HepG2 (cell line): ENCODE data around the gene CD48. TPM values are rescaled to one million over a fixed set of nuclear protein-coding genes. Genes with fewer than 3 reads are reported as not detected.

Experiments used
- ATAC-seq: fragments of 200-7000 bp; cut with Tn5 transposase; 3 replicates; pipeline ENCODE4 v1.9.1; 2020; ENCODE audit warnings: mild to moderate bottlenecking, moderate library complexity
- BruUV-seq: library from RNA; stranded (reverse); fragments of 400-500 nt; replicated peaks from 2 replicates; lab custom pipeline; 2021; lab: Mats Ljungman, UMichigan
- CTCF ChIA-PET: fragments of 300-600 bp; formaldehyde crosslinking; extraction: SDS; loops from one replicate; lab custom pipeline; 2021; ENCODE audit warnings: low total read pairs, inconsistent platforms, low intra/inter-chr PET ratio; lab: Yijun Ruan, JAX
- POLR2A ChIA-PET: fragments of 350-600 bp; sonication (Branson Sonifier 250); formaldehyde crosslinking; loops from one replicate; lab custom pipeline; 2020; ENCODE audit warnings: antibody characterized with exemption, inconsistent platforms; lab: Yijun Ruan, JAX
- DNase-seq: peaks from one replicate; pipeline ENCODE4 v3.0.0-alpha.2; 2015; ENCODE audit warnings: low spot score
- FAIRE-seq: peaks from 3 replicates; lab custom pipeline; 2011; peaks lifted over from hg19 to GRCh38; lab: Jason Lieb, UNC
- H2AFZ ChIP-seq: one replicate; pipeline ENCODE4 v1.6.1; 2011; ENCODE audit warnings: low read length, inconsistent platforms
- H3K27ac ChIP-seq: fragments of 300-600 bp; 3 replicates; pipeline ENCODE4 v1.8.0; 2011; ENCODE audit warnings: mixed run types, mild to moderate bottlenecking, mixed read lengths, low read length, inconsistent platforms; ENCODE audit not compliant: insufficient read depth; ENCODE audit errors: extremely low read length
- H3K27me3 ChIP-seq, 2 experiments: fragments of 200-600 bp in 1 of 2; 2 replicates in 1 of 2; 3 replicates in 1 of 2; pipeline versions ENCODE4 v1.6.0 to v1.8.0; 2011; ENCODE audit warnings: low read length in 2 of 2, mild to moderate bottlenecking in 2 of 2, moderate library complexity in 2 of 2, inconsistent platforms in 1 of 2; ENCODE audit not compliant: insufficient read depth in 2 of 2, control insufficient read depth in 1 of 2
- H3K36me3 ChIP-seq, 2 experiments: fragments of 200-600 bp in 1 of 2; replicated peaks in 1 of 2; 2 replicates in 1 of 2; 3 replicates in 1 of 2; pipeline versions ENCODE4 v1.5.1 to v1.8.0; 2011; ENCODE audit warnings: low read length in 2 of 2, inconsistent platforms in 1 of 2; ENCODE audit not compliant: insufficient read depth in 2 of 2, control insufficient read depth in 1 of 2
- H3K4me1 ChIP-seq: 2 replicates; pipeline ENCODE4 v1.5.1; 2012; ENCODE audit warnings: low read length, inconsistent platforms; ENCODE audit not compliant: insufficient read depth
- H3K4me2 ChIP-seq: 2 replicates; pipeline ENCODE4 v1.6.0; 2011; ENCODE audit warnings: low read depth, low read length, inconsistent platforms
- H3K4me3 ChIP-seq, 3 experiments: fragments of 200-600 bp in 1 of 3; sonication (generic), shearing (Covaris generic) in 1 of 3; replicated peaks in 1 of 3; 2 replicates each; pipeline ENCODE4 v1.5.1; 2011 to 2016; ENCODE audit warnings: low read length in 3 of 3, inconsistent platforms in 2 of 3, low read depth in 2 of 3, mild to moderate bottlenecking in 2 of 3, control low read depth in 1 of 3, mixed read lengths in 1 of 3; ENCODE audit not compliant: insufficient read depth in 1 of 3
- H3K79me2 ChIP-seq: one replicate; pipeline ENCODE4 v1.6.1; 2011; ENCODE audit warnings: low read length, inconsistent platforms; ENCODE audit not compliant: insufficient read depth
- H3K9ac ChIP-seq: 2 replicates; pipeline ENCODE4 v1.6.0; 2011; ENCODE audit warnings: mild to moderate bottlenecking, low read depth, low read length, inconsistent platforms; ENCODE audit not compliant: insufficient read depth
- H3K9me3 ChIP-seq: 2 replicates; pipeline ENCODE4 v1.5.1; 2012; ENCODE audit warnings: mild to moderate bottlenecking, low read length
- H4K20me1 ChIP-seq: 2 replicates; pipeline ENCODE4 v1.6.0; 2011; ENCODE audit warnings: inconsistent platforms, mild to moderate bottlenecking, low read length, moderate library complexity; ENCODE audit not compliant: insufficient read depth
- CBFB ChIP-seq: sonication (generic); formaldehyde crosslinking; IDR thresholded peaks from 2 replicates; pipeline ENCODE4 v1.4.0; 2020; ENCODE audit warnings: missing genetic modification reagents
- FOXM1 ChIP-seq: sonication (generic); formaldehyde crosslinking; IDR thresholded peaks from 2 replicates; pipeline ENCODE4 v1.5.0; 2020; ENCODE audit warnings: missing genetic modification reagents
- HNRNPUL1 ChIP-seq: fragments of 200-400 bp; formaldehyde crosslinking; IDR thresholded peaks from 2 replicates; pipeline ENCODE4 v1.6.1; 2017; ENCODE audit warnings: low read depth, mild to moderate bottlenecking, low read length, moderate library complexity
- KLF12 ChIP-seq: sonication (generic); formaldehyde crosslinking; IDR thresholded peaks from 2 replicates; pipeline ENCODE4 v1.4.0; 2020; ENCODE audit warnings: missing genetic modification reagents, borderline replicate concordance
- MBD4 ChIP-seq: IDR thresholded peaks from 2 replicates; pipeline ENCODE4 v1.6.1; 2012; ENCODE audit warnings: low read length, inconsistent platforms, borderline replicate concordance
- PRMT3 ChIP-seq: sonication (generic); formaldehyde crosslinking; IDR thresholded peaks from 2 replicates; pipeline ENCODE4 v1.8.1; 2022; ENCODE audit warnings: low read depth, mild to moderate bottlenecking, moderate library complexity, missing genetic modification reagents, borderline replicate concordance
- RFXAP ChIP-seq: sonication (generic); formaldehyde crosslinking; IDR thresholded peaks from 2 replicates; pipeline ENCODE4 v1.4.0; 2020; ENCODE audit warnings: missing genetic modification reagents, borderline replicate concordance
- ZMYM4 ChIP-seq: sonication (generic); formaldehyde crosslinking; IDR thresholded peaks from 2 replicates; pipeline ENCODE4 v1.8.1; 2023; ENCODE audit warnings: mild to moderate bottlenecking, missing genetic modification reagents
- ZNF12 ChIP-seq: sonication (generic); formaldehyde crosslinking; IDR thresholded peaks from 2 replicates; pipeline ENCODE4 v1.5.0; 2020; ENCODE audit warnings: missing genetic modification reagents
- ZNF138 ChIP-seq: sonication (generic); formaldehyde crosslinking; IDR thresholded peaks from 2 replicates; pipeline ENCODE4 v1.5.0; 2020; ENCODE audit warnings: mild to moderate bottlenecking, low read depth, missing genetic modification reagents
- ZNF724P ChIP-seq: sonication (generic); formaldehyde crosslinking; IDR thresholded peaks from 2 replicates; pipeline ENCODE4 v1.8.0; 2022; ENCODE audit warnings: missing genetic modification reagents, borderline replicate concordance
- WGBS: methylation state at CpG from one replicate; pipeline ENCODE4 v1.1.6; 2017; ENCODE audit warnings: low lambda C conversion rate; 5-methylcytosine and 5-hydroxymethylcytosine counted together
- in situ Hi-C: cut with HindIII; loops from 2 replicates; pipeline ENCODE4 v1.10.0; 2017; ENCODE audit warnings: low pct_unique_long_range_greater_than_20kb; ENCODE audit not compliant: extremely low pct_ligation_motif_present
- intact Hi-C: fragments of 100-400 bp; cut with micrococcal nuclease; formaldehyde crosslinking; loops from one replicate; pipeline ENCODE4 v1.10.0; 2022; ENCODE audit not compliant: unreplicated experiment
- polyA plus RNA-seq, 8 experiments: library from polyadenylated mRNA; depleted of rRNA in 3 of 8; stranded (reverse) in 7 of 8; unstranded in 1 of 8; fragments of >200 nt; fragmentation: Illumina TruSeq in 4 of 8; extraction: Trizol in 4 of 8; gene quantifications; 2 replicates each; pipeline versions ENCODE4 v1.2.1 to v1.2.3, GENCODE V29; 2011 to 2016; ENCODE audit warnings: low read depth in 4 of 8, missing spikeins in 1 of 8, mixed read lengths in 1 of 8; ENCODE audit not compliant: insufficient read depth in 1 of 8
- total RNA-seq, 5 experiments: library from RNA; depleted of rRNA; stranded (reverse); fragments of >200 nt; fragmentation: Illumina TruSeq; extraction: Trizol; gene quantifications; 2 replicates each; pipeline ENCODE4 v1.2.3, GENCODE V29; 2016; ENCODE audit warnings: low read depth in 1 of 5
- TF ChIP-seq, protein P1 (sequence below): sonication (generic); formaldehyde crosslinking; IDR thresholded peaks from 2 replicates; pipeline ENCODE4 v1.5.1; 2020; ENCODE audit warnings: mild to moderate bottlenecking, missing genetic modification reagents, moderate library complexity
- TF ChIP-seq, protein P2 (sequence below): IDR thresholded peaks from 2 replicates; pipeline ENCODE4 v1.6.1; 2016; ENCODE audit warnings: low read depth
- TF ChIP-seq, protein P3 (sequence below): sonication (generic); formaldehyde crosslinking; IDR thresholded peaks from 2 replicates; pipeline ENCODE4 v1.4.0; 2020; ENCODE audit warnings: missing genetic modification reagents, borderline replicate concordance
- TF ChIP-seq, protein P4 (sequence below): sonication (generic); formaldehyde crosslinking; conservative IDR thresholded peaks from 2 replicates; pipeline ENCODE4 v1.4.0; 2020; ENCODE audit warnings: missing genetic modification reagents

CD48 gene
- total and polyA plus RNA-seq, 2 of the 13 experiments (the other 11 are each of a cell fraction or from before 2014, with no cell fraction given): not detected

- TF ChIP-seq, protein P1, sequence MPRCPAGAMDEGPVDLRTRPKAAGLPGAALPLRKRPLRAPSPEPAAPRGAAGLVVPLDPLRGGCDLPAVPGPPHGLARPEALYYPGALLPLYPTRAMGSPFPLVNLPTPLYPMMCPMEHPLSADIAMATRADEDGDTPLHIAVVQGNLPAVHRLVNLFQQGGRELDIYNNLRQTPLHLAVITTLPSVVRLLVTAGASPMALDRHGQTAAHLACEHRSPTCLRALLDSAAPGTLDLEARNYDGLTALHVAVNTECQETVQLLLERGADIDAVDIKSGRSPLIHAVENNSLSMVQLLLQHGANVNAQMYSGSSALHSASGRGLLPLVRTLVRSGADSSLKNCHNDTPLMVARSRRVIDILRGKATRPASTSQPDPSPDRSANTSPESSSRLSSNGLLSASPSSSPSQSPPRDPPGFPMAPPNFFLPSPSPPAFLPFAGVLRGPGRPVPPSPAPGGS (CRISPR knock-in tag): no peak
- TF ChIP-seq RFXAP (CRISPR knock-in tag) (no peak), PRMT3 (CRISPR knock-in tag) (no peak), ZNF724P (CRISPR knock-in tag) (no peak), MBD4 (no peak), ZNF138 (no peak), CBFB (no peak), KLF12 (CRISPR knock-in tag) (no peak), FOXM1 (no peak), ZNF12 (CRISPR knock-in tag) (no peak), HNRNPUL1 (no peak), ZMYM4 (CRISPR knock-in tag) (no peak)
- TF ChIP-seq, protein P2, sequence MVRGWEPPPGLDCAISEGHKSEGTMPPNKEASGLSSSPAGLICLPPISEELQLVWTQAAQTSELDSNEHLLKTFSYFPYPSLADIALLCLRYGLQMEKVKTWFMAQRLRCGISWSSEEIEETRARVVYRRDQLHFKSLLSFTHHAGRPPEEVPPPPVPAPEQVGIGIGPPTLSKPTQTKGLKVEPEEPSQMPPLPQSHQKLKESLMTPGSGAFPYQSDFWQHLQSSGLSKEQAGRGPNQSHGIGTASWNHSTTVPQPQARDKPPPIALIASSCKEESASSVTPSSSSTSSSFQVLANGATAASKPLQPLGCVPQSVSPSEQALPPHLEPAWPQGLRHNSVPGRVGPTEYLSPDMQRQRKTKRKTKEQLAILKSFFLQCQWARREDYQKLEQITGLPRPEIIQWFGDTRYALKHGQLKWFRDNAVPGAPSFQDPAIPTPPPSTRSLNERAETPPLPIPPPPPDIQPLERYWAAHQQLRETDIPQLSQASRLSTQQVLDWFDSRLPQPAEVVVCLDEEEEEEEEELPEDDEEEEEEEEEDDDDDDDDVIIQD: no peak
- TF ChIP-seq, protein P3, sequence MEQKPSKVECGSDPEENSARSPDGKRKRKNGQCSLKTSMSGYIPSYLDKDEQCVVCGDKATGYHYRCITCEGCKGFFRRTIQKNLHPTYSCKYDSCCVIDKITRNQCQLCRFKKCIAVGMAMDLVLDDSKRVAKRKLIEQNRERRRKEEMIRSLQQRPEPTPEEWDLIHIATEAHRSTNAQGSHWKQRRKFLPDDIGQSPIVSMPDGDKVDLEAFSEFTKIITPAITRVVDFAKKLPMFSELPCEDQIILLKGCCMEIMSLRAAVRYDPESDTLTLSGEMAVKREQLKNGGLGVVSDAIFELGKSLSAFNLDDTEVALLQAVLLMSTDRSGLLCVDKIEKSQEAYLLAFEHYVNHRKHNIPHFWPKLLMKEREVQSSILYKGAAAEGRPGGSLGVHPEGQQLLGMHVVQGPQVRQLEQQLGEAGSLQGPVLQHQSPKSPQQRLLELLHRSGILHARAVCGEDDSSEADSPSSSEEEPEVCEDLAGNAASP (CRISPR knock-in tag): no peak
- TF ChIP-seq, protein P4, sequence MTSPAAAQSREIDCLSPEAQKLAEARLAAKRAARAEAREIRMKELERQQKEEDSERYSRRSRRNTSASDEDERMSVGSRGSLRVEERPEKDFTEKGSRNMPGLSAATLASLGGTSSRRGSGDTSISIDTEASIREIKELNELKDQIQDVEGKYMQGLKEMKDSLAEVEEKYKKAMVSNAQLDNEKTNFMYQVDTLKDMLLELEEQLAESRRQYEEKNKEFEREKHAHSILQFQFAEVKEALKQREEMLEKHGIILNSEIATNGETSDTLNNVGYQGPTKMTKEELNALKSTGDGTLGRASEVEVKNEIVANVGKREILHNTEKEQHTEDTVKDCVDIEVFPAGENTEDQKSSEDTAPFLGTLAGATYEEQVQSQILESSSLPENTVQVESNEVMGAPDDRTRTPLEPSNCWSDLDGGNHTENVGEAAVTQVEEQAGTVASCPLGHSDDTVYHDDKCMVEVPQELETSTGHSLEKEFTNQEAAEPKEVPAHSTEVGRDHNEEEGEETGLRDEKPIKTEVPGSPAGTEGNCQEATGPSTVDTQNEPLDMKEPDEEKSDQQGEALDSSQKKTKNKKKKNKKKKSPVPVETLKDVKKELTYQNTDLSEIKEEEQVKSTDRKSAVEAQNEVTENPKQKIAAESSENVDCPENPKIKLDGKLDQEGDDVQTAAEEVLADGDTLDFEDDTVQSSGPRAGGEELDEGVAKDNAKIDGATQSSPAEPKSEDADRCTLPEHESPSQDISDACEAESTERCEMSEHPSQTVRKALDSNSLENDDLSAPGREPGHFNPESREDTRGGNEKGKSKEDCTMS (CRISPR knock-in tag): no peak
- Histone ChIP-seq H3K4me1 (no peaks in the 10 kb centered on the region), H4K20me1 (no peaks in the 10 kb centered on the region), H3K9me3 (no peaks in the 10 kb centered on the region), H3K79me2 (no peaks in the 10 kb centered on the region), H3K9ac (no peak overlapping the region), H3K27ac (no peak overlapping the region), H3K4me3 (no peak overlapping the region), H3K36me3 (no peaks in the 10 kb centered on the region), H3K4me2 (no peak overlapping the region), H2AFZ (no peak overlapping the region), H3K27me3 (peaks cover 2 to 4% of the 10 kb centered on the region in 2 experiments; a peak in 3 of 5 replicates)
- in situ Hi-C loops: no loop called here
- DNase-seq (no peak), FAIRE-seq (no peak), ATAC-seq (no peak)
- CTCF ChIA-PET: no interaction called here
- whole genome bisulfite sequencing: 34% methylated on average over 7 of the region's 10 CpGs
- POLR2A ChIA-PET: no interaction called here
- BruUV-seq: no TSS peak
- intact Hi-C loops: no loop called here
Observed at GRCh38 chr1:160748181-160748877, 36.7 kb upstream of the CD48 start.
